Measurements from ENCODE around the gene UBR4.

DNA sequence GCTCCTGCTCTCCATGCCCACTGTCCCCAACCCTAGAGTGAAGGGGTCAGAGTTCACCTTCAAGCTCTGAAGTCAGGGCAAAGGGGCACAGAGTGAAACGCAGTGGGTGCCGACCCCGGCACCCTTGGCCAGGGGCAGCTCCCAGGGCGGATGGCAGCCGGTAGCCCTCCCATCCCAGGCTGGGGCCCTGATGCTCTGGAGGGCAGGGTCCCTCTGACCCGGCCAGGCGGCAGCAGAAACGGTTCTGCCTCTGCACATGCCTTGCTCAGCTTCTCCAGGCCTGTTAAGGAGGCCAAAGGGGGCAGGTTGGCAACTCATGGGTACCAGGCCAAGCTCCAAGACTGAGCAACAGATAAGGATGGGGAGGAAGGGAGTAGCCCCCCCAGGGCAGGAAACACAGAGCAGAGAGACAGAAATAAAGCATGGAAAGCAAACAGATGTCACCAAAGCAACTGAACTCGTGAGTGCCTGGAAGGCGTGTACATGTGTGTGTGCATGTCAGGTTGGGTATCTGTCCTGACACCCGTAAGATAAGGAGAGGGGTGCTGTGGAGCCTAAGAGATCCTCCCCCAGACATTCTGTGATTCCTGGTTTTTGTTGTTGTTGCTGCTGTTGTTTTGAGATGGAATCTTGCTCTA is 141.3 kb downstream of the UBR4 start:
- TF ChIP-seq, protein P1, sequence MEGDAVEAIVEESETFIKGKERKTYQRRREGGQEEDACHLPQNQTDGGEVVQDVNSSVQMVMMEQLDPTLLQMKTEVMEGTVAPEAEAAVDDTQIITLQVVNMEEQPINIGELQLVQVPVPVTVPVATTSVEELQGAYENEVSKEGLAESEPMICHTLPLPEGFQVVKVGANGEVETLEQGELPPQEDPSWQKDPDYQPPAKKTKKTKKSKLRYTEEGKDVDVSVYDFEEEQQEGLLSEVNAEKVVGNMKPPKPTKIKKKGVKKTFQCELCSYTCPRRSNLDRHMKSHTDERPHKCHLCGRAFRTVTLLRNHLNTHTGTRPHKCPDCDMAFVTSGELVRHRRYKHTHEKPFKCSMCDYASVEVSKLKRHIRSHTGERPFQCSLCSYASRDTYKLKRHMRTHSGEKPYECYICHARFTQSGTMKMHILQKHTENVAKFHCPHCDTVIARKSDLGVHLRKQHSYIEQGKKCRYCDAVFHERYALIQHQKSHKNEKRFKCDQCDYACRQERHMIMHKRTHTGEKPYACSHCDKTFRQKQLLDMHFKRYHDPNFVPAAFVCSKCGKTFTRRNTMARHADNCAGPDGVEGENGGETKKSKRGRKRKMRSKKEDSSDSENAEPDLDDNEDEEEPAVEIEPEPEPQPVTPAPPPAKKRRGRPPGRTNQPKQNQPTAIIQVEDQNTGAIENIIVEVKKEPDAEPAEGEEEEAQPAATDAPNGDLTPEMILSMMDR (IDR thresholded peaks at IDR 0.05): no peak
- TF ChIP-seq POLR2A (IDR thresholded peaks at IDR 0.05) (no peak), POLR2AphosphoS5 (IDR thresholded peaks at IDR 0.05) (no peak)
